ENCODE measurements around the gene DARS2. TPM values are rescaled to one million over a fixed set of nuclear protein-coding genes. Genes with fewer than 3 reads are reported as not detected.
A peak's percentile ranks its signal among the peaks of the same experiment; 100 is the strongest.

Gene DARS2
- total and polyA plus RNA-seq, 10 of the 15 experiments (the other 5 are each of a cell fraction or from before 2014, with no cell fraction given), result 23.9 to 69.7 (median 37.3) TPM

GRCh38 chr1:173871500-173871899 is 47.0 kb downstream of the DARS2 start:
- no TSS peak for BruUV-seq (replicated peaks)

GRCh38 chr1:173876732-173877131 is 52.3 kb downstream of the DARS2 start:
- Histone ChIP-seq H3K36me3 (ENCODE audit: control insufficient read depth in 2 of 2, insufficient read depth in 2 of 2, low read length in 1 of 2) (no peaks in the 10 kb centered on the region; a peak in 1 of 4 replicates), H4K20me1 (ENCODE audit: control insufficient read depth, insufficient read depth) (no peaks in the 10 kb centered on the region), H3K9ac (ENCODE audit: control insufficient read depth, insufficient read depth, low read length) (no peak overlapping the region), H3K27me3 (replicated peaks in 1 of 2; ENCODE audit: control insufficient read depth in 2 of 2, insufficient read depth in 2 of 2, low read length in 1 of 2) (no peaks in the 10 kb centered on the region), H2AFZ (ENCODE audit: control insufficient read depth, low read depth, low read length) (no peak overlapping the region), H3K4me2 (ENCODE audit: control insufficient read depth, insufficient read depth) (no peak overlapping the region), H3K27ac (ENCODE audit: control insufficient read depth, insufficient read depth) (no peak overlapping the region), H3K4me3 (no peak overlapping the region), H3K79me2 (ENCODE audit: control insufficient read depth, insufficient read depth, low read length) (no peaks in the 10 kb centered on the region; the same call in 1 of the 2 replicates), H3K4me1 (ENCODE audit: control insufficient read depth, insufficient read depth, low read length) (no peaks in the 10 kb centered on the region), H3K9me3 (replicated peaks; ENCODE audit: control insufficient read depth, insufficient read depth, low read length) (no peaks in the 10 kb centered on the region)
- DNase-seq (ENCODE audit: low read depth, low spot score) (no peak), ATAC-seq (no peak), FAIRE-seq (no peak)
- ChIA-PET SMC1A (ENCODE audit: uncharacterized antibody, unreplicated experiment) (no interaction called here), POLR2A (interaction anchor here (0.8 kb wide), 1 partner anchor 12 kb away, joined by 3 read pairs; no protein-coding TSS in a partner anchor), CTCF (no interaction called here), RAD21 (ENCODE audit: unreplicated experiment) (no interaction called here)
- BruUV-seq (replicated peaks), result no TSS peak
- 95% methylated on average over 5 of the region's 5 CpGs for WGBS (ENCODE audit: insufficient coverage, insufficient replicate concordance, low lambda C conversion rate, missing lambda C conversion rate)
- intact Hi-C loops (cut with micrococcal nuclease; ENCODE audit: unreplicated experiment), result no loop called here
- in situ Hi-C loops (cut with MboI), result no loop called here
- TF ChIP-seq ELK1 (IDR thresholded peaks at IDR 0.05; ENCODE audit: low read depth, low read length), result no peak
- TF ChIP-seq PAX5 (IDR thresholded peaks at IDR 0.05; ENCODE audit: borderline replicate concordance, low read depth, low read length), result no peak
- TF ChIP-seq, protein P1, sequence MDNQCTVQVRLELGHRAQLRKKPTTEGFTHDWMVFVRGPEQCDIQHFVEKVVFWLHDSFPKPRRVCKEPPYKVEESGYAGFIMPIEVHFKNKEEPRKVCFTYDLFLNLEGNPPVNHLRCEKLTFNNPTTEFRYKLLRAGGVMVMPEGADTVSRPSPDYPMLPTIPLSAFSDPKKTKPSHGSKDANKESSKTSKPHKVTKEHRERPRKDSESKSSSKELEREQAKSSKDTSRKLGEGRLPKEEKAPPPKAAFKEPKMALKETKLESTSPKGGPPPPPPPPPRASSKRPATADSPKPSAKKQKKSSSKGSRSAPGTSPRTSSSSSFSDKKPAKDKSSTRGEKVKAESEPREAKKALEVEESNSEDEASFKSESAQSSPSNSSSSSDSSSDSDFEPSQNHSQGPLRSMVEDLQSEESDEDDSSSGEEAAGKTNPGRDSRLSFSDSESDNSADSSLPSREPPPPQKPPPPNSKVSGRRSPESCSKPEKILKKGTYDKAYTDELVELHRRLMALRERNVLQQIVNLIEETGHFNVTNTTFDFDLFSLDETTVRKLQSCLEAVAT (IDR thresholded peaks at IDR 0.05), result no peak
- TF ChIP-seq, protein P2, sequence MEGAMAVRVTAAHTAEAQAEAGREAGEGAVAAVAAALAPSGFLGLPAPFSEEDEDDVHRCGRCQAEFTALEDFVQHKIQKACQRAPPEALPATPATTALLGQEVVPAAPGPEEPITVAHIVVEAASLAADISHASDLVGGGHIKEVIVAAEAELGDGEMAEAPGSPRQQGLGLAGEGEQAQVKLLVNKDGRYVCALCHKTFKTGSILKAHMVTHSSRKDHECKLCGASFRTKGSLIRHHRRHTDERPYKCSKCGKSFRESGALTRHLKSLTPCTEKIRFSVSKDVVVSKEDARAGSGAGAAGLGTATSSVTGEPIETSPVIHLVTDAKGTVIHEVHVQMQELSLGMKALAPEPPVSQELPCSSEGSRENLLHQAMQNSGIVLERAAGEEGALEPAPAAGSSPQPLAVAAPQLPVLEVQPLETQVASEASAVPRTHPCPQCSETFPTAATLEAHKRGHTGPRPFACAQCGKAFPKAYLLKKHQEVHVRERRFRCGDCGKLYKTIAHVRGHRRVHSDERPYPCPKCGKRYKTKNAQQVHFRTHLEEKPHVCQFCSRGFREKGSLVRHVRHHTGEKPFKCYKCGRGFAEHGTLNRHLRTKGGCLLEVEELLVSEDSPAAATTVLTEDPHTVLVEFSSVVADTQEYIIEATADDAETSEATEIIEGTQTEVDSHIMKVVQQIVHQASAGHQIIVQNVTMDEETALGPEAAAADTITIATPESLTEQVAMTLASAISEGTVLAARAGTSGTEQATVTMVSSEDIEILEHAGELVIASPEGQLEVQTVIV (IDR thresholded peaks at IDR 0.05; ENCODE audit: borderline replicate concordance, partially characterized antibody), result no peak
- no peak for TF ChIP-seq POLR2AphosphoS2 (IDR thresholded peaks at IDR 0.05; ENCODE audit: low read depth, low read length)
- no peak for TF ChIP-seq TAF1 (IDR thresholded peaks at IDR 0.05; ENCODE audit: borderline replicate concordance, low read depth, low read length)
- no peak for TF ChIP-seq POU2F2 (IDR thresholded peaks at IDR 0.05; ENCODE audit: borderline replicate concordance, low read depth, low read length)

More at GRCh38 chr1:173871500-173871899, 47.0 kb downstream of the DARS2 start:
- peaks cover 0 to 4% of the 10 kb centered on the region in 2 experiments; a peak in 2 of 4 replicates for H3K36me3 ChIP-seq (ENCODE audit: control insufficient read depth in 2 of 2, insufficient read depth in 2 of 2, low read length in 1 of 2)
- intact Hi-C loops (cut with micrococcal nuclease; ENCODE audit: unreplicated experiment), result no loop called here
- peaks cover 19% of the 10 kb centered on the region for H3K79me2 ChIP-seq (ENCODE audit: control insufficient read depth, insufficient read depth, low read length)
- no peak overlapping the region for H3K27ac ChIP-seq (ENCODE audit: control insufficient read depth, insufficient read depth)
- DNase-seq (ENCODE audit: low read depth, low spot score), result no peak
- H3K9me3 ChIP-seq (replicated peaks; ENCODE audit: control insufficient read depth, insufficient read depth, low read length), result no peaks in the 10 kb centered on the region
- in situ Hi-C loops (cut with MboI), result no loop called here
- H3K4me2 ChIP-seq (ENCODE audit: control insufficient read depth, insufficient read depth), result peak overlapping the region; percentile 95; the same call in 1 of the 2 replicates
- no peak for ATAC-seq
- H2AFZ ChIP-seq (ENCODE audit: control insufficient read depth, low read depth, low read length), result peak overlapping the region; percentile 2; the same call in 1 of the 2 replicates
- RAD21 ChIA-PET (ENCODE audit: unreplicated experiment), result no interaction called here
- H3K9ac ChIP-seq (ENCODE audit: control insufficient read depth, insufficient read depth, low read length), result no peak overlapping the region; the same call in 1 of the 2 replicates
- peaks cover 15% of the 10 kb centered on the region for H3K4me1 ChIP-seq (ENCODE audit: control insufficient read depth, insufficient read depth, low read length)
- H3K4me3 ChIP-seq, result no peak overlapping the region
- TF ChIP-seq RAD51 (IDR thresholded peaks at IDR 0.05) (peak; percentile 63; the same call in 1 of the 2 replicates), KLF5 (IDR thresholded peaks at IDR 0.05; ENCODE audit: partially characterized antibody) (no peak), USF1 (IDR thresholded peaks at IDR 0.05; ENCODE audit: borderline replicate concordance, extremely low read length, insufficient read depth, low read depth, low read length) (no peak)
- SMC1A ChIA-PET (ENCODE audit: uncharacterized antibody, unreplicated experiment), result interaction anchor here (3.1 kb wide), 1 partner anchor 48 kb away, joined by 11 read pairs; the partner anchor contains the start of genes CENPL and DARS2
- POLR2A ChIA-PET, result no interaction called here
- no peak for FAIRE-seq
- WGBS (ENCODE audit: insufficient coverage, insufficient replicate concordance, low lambda C conversion rate, missing lambda C conversion rate), result 46% methylated on average over 2 of the region's 2 CpGs
- CTCF ChIA-PET, result interaction anchor here (1.6 to 1.8 kb wide), 2 partner anchors 11 to 442 kb away, joined by 3 to 5 read pairs; no protein-coding TSS in a partner anchor
- no peaks in the 10 kb centered on the region for H4K20me1 ChIP-seq (ENCODE audit: control insufficient read depth, insufficient read depth)
- H3K27me3 ChIP-seq (replicated peaks in 1 of 2; ENCODE audit: control insufficient read depth in 2 of 2, insufficient read depth in 2 of 2, low read length in 1 of 2), result no peaks in the 10 kb centered on the region

Measured in GM12878 (cell line).